ENCODE measurements around the gene ACAP3.

The ACAP3 gene

DNA sequence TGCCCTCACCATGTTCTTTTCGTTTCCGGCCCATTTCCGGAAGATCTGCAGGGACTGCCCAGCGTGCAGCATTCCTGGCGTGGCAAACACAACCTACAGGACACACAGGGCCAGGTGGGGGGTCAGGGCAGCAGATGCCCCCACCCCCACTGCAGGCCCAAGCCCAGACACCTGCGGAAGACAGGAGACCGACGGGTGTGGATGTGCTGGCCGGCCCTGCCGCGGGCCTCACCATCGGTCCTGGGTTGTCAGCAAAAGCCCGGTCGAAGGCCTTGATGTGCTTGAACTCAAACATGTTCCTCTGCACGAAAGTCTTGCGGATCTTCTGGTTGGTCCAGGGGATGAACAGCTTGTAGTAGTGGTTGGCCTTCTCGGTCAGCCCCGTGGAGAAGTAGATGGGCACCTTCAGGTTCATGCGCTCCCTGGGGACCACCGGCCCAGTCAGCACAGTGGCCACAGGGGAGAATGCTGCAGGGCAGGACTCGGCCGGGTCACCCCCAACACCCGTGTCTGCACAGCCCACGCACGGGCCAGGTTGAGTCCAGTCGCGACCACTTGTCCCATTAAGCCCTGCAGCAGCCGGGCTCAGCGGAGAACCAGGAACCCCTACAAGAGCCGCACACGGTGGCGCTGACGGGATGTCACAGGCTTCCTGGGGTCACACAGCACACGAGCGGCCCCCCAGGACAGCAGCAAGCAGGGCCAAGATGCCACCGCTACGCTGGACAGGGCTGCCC lies 5.9 kb upstream of the ACAP3 start:
- no peak for DNase-seq

DNA sequence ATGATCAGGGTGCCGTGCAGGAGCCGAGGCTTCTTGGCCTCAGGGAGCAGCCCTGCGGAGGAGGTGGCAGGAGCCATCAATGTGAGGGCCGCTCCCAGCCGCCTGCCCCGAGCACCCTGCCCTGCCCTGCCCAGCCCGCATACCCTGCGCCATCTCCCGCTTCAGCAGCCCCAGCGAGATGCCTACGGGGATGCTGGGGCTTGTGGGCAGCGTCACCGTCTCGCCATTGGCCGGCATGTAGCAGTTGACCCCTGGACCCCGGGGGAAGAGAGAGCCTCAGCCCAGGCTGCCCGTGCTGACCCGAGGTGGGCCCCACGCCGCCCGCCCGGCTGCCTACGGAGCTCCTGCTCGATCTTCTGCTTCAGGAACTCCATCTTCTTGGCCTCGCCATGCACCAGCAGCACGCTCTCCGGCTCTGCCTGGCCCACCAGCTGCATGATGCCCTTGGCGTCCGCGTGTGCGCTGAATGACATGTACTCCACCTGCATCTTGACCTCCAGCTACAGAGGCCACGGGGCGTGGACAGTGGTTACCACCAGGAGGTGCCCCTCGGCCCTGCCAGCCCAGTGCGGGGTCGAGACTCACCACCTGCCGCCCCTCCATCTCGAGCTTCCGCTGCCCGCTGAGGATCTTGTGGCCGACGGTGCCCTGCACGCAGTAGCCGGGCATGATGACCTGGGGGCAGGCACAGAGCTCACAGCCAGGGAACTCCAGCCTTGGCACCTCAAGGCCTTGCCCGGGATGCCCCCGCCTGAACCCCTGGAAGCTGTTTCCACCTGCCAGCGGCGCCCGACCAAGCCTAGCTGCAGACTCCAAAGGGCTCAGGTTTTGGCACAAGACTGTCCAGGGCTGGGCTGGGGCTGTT lies 5.0 kb upstream of the ACAP3 start:
- DNase-seq: no peak

DNA sequence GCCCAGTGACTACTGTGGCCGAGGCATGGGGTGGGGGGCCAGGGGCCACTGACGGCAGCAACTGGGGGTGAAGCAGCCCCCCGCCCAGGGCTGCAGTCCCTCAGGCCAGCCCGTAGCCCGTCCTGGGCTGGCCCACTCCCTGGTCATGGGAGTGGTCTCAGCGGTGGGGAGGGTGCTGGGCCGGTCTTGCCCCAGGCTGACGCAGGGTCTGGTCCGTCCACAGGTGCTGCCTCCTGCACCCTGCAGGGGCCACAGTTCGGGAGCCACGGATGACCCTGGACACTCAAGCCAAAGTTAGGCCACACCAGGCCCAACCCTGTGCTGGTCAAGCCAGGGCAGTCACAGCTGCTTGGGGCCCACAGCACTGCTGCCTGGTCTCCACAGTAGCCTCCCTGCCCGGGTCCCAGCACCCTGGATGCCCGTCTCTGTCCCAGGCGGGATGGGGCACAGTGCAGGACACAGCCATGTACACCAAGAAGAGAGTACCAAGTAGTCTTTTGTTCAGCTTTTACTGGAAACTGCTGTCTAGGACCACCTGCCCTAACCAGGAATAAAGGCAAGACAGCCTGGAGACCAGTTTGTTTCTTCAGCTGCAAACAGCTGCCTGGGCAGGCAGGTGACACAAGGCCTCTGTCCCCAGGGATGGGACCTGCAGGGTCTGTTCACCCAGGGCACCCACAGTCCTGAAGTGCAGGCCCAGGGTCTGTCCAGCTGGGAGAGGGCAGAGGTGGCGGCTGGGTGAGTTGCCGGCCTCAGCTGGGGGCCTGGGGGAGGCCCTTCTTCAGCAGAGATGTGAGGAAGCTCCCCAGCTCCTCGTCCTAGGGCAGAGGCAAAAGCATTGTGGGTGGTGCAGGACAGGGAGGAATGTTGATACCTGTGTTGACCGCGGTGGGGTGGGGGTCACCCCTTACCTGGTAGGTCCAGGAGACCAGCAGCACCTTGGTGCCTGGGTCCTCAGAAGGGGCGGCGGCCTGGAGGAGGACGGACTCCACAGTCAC lies 3.7 kb upstream of the ACAP3 start:
- no peak for DNase-seq

DNA sequence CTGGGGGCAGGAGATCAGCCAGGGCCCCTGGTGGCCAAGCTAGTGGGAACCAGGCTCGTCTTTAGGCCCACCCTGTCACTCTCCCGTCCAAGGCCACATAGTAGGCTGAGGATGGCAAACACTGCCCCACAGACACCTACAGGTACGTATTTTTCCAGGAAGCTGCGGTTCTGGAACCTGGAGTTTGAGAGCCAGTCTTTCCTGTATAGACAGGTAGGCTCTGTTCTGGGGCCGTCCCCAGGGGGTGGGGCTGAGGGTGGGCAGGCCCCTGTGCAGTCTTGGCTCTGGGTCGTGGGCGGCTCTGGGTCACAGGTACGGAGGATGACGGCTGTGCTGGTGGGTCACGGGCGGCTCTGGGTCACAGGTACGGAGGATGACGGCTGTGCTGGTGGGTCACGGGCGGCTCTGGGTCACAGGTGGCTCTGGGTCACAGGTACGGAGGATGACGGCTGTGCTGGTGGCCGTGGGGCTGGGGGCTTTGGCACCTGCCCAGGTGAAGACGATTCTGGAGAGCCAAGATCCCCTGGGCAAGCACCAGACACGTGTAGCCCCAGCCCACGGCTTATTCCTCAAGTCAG lies 2.8 kb upstream of the ACAP3 start:
- DNase-seq: no peak

DNA sequence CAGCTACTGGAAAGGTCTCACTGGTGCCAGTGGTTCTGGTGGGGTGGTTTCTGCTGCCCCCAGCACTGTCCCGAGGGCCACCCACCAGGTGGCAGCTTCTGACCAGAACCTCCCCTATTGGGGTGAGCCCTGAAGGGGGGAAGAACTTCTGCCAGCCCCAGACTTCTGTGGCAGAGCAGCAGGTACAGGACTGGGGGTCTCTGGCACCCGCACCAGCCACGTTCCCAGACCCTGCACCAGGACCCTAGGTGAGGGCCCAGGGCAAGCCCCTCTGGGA lies 2.3 kb upstream of the ACAP3 start:
- DNase-seq: no peak

DNA sequence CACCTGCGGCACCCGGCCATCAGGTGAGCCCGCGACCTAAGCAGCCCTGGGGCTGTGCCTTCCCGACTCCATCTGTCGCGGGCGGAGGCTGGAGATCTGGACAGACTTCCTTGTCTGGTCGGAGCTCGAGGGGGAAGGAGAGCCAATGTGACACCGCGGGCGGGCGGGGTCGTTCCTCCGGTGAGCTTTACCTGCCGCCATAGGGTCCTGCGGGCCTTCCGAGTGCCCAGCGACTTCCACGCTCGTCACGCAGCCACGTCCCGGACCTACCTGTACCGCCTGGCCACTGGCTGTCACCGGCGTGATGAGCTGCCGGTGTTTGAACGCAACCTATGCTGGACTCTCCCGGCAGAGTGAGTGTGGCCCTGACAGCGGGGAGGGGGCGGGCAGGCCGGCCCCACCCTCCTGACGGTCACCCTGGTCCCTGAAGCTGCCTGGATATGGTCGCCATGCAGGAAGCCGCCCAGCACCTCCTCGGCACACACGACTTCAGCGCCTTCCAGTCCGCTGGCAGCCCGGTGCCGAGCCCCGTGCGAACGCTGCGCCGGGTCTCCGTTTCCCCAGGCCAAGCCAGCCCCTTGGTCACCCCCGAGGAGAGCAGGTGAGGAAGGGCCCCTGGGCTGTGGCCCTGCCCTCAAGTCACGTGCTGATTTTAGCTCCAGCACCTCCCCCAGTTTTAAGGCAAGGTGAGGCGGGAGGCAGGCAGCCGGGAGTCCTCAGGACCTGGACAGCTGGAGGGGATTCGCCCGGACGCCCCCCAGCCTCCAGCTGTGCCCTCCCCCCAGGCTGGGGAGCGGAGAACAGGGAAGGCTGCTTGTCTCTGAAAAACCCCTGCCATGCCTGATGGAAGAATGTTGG lies 1.8 kb upstream of the ACAP3 start:
- DNase-seq: peak in 1 of 2 donors; percentile 21

DNA sequence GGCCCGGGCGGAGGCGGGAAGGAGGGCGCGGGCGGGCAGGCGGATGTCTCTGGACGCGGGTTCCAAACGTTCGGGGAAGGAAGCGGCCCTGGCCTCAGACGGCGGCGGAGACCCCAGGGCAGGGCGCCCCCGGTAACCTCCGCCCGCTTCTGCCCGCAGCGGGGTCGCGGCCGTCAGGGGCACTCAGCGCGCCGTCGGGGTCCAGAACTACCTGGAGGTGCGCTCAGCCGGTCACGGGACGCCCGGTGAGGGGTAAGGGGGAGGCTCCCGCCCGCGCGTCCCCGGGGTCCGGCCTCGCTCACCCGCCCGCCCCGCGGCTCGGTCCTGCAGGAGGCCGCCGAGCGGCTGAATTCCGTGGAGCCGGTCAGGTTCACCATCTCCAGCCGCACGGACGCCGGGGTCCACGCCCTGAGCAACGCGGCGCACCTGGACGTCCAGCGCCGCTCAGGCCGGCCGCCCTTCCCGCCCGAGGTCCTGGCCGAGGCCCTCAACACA lies 1.1 kb upstream of the ACAP3 start:
- no peak for DNase-seq

DNA sequence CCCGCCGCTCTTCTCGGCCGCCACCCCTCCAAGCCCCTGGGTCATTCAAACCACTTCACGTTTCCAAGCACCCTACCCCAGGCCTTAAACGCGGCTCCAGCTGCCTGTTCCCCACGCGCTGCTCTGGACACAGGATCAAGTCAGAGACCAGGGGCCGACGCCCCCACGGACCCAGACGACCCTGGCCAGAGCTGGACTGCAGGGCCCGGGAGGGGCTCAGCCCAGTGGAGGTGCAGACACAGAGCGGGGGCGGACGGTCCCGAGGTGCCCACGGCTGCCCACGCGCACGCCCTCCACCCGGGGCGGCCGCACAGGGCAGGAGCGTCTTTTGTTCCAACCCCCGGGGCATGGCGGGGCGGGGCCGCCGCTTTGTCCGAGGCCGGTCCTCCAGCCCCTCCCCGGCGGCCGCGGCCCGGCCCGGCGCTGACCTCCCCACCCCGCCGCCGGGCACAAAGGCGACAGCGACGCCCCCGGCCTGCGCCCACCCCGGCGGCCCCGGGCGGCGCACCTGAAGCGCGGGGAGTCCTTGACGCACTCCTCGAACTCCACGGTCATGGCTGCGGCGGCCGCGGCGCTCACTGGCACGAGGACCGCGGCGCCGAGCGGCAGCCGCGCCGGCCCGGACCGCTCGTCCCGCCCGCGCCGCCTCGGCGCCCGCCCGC lies 338 bp downstream of the ACAP3 start:
- DNase-seq: no peak

DNA sequence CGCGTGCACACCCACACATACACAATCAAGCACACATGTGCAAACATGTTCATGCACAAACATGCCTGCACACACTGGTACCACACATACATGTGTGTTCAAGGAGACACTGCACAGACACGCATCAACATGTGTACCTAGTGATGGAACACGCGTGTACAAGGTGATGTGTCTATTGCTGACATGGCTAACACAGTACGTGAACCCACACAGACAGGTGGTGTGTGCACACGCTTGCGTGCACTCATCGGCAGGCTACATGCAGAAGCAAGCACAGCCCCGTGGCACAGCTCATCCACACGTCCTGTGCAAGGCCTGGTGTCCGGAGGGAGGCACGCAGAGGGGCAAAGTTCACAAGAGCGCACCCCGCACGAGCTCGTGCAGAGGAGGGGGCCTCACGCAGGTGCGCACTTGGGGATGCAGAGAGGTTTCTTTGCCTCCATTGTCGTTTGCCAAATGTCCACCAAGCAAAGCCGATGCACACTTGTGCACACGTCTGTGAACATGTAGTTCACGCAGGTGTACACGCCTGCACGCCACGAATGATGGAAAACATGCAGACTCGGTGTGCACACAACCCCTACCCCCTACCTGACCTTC lies 969 bp downstream of the ACAP3 start:
- no peak for DNase-seq

DNA sequence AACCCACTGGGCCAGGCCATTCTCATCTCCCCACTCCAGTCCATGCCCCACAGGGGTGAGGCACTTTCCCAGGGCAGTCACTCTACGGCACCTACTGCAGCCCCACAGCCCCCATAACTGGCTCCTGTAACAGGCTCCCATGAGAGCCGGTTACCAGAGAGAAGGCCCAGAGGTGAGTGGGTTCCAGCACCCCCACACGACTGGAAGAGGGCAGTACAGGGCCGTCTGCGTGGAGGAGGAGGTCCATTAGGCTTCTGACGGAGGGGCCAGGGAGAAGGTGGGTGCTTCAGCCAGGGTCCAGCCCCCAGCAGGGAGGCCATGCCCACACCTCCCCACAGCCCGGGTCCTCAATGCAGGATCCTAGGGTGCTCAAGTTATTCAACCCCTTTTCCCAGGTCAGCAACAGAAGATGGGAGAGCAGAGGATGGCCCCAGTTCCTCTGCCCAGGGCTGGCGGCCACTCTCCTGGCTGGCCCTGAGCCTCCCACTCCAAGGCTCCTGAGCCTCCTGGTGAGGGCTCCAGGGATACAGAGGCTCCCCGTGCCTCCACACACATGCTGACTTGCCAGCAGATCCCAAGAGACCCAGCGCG lies 1.6 kb downstream of the ACAP3 start:
- DNase-seq: no peak

DNA sequence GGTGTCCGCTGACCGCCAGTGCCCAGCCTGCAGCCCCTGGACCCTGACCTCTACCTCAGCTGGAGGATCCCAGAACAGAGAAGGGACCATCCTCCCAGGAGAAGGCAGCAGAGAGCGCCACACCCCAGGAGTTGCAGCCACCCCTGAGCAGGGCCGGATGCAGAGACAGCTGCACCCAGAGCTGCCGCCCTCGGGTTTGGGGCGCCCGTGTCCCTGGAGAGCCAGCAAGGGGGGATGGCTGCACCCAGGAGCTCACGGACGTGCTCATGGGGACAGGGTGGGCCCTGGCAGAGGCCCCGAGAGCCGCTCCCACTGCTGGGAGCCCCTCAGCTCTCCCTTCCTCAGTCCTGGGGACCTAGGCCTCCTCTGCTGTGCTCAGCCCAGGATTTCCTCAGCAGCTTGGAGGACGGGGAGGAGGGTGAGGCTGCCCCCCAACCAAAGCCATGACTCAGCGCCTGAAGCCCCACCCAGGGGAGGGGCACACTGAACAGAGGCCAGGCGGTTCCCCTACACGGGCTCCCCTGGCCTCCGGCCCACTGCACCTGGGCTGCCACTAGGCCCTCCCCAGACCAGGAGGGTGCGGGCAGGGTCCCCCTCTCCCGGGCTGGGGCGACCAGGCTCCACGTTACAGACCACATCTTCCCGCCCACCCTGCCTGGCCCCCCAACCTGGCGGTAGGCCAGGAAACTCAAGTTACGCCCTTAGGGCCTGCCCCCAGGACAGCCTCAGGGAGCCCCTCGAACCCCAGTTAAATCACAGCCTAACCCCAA lies 2.2 kb downstream of the ACAP3 start:
- peak; percentile 68 to 75 for DNase-seq

DNA sequence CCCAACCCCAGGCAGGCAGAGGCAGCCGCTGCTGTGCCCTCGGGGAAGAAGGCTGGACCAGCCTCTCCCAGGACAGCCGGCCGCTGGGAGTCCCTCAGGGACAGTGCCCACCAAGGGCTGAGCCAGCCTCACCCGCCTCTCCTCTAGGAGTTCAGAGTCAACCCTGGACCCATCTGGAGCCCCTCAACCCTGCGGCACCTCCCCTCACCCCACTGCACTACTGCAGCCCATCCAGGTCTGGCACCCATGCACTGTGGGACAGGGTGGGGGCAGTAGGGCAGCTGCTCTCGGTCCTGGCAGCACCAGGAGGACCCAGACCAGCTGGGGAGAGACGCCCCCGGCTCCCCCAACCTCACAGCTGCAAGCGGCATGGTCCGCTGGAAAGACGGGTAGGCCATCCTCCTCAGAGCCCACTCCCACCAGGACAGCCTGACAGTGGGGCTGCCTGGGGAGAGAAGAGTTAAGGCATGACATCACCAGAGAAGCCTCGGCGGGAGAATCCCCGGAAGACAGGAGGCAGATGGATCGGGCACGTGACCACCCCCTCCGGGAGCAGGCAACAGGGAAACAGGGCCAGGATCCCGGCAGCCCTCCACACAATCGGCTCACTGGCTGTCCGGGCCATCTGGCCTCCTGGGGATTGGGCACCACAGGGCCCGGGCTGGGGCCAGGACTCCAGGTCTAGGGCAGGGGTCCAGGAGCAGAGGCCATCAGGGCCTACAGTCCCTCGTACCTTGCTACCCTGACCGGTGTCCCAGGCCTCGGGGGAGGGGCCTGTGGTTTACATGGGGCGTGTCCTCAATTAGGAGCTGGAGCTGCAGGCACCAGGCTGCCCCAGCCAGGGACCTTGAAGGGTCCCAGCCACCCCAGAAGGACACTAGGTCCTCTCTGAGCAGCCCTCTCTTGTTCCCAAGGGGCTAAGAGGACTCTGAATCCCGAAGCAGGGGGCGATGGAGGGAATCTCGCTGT lies 3.1 kb downstream of the ACAP3 start:
- no peak for DNase-seq

DNA sequence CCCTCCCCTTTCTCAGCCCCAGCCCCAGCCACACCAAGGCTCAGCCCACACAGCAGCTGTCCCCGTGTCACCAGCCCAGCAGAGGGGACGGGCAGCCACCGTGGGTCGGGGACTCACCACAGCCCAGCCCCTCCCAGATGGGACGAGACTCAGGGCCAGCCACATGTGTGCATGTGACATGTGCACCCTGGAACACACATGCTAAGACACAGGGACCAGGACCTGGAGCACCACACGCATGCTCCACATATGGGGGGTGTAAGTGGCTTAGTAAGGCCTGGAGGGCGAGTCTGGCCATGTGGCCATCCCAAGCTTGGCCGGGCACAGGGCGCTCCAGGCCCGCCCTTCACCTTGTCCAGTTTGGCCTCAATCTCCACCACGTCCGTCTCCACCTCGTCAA lies 4.0 kb downstream of the ACAP3 start:
- DNase-seq: no peak

DNA sequence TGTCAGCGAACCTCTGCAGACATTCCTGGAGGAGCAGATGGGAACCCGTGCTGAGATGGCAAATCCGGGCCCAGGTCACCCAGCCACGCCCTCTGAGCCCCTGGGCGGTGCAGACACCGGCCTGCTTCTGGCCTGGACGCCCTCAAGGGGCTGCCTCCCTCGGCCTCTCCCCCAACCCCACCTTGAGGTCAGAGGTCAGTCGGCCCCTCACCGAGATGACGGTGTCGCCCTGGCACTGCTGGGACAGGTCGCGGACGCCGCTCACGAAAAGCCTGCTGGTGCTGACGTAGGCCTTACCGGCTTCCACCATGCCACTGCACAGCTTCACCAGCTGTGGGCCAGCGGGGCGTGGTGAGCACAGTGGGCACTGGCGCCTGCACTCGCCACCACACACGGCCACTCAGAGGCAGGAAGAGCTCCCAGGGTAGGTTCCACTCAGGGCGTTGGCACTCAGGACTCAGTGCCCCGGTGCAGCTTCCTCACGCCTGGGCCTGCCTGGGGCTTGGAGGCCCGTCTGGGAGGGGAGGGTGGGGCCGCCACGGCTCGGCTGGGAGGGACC lies 4.7 kb downstream of the ACAP3 start:
- no peak for DNase-seq

DNA sequence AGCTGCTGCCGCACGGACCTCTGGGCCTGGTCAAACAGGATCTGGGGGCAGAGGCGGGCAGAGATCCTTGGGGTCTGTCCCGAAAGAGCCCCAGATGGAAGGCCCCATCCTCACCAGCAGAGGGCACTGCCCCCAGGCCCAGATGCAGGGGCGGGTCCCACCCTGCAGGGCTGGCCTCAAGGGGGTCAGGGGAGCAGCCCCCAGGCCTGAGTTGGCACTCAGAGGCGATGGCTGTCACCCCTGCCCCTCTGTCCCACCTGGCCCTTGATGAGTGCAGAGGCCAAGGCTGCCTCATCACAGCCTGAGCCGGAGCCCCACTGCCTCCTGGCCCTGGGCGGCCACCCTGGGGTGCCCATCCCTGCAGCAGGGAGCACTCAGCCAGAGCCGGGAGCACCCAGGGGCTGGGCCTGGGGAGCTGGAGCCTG lies 5.7 kb downstream of the ACAP3 start:
- no peak for DNase-seq

DNA sequence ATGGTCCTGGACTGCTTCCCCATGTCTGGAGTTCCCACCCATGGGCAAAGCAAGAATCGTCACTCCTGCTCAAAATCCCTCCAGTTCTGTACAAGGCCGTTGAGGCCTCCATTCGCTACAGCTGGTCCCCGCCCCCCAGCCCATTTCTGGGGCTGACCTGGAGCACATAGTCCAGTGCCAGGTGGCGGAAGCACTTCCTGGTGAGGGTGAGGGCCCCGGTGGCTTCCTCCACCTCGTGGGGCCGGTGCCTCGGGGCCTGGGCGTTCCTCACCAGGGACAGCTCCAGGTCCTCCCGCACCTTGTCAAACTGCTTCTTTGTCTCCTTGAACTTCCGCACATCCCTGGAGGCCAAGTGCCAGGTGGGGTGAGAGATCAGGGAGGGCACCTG lies 7.4 kb downstream of the ACAP3 start:
- DNase-seq: no peak

DNA sequence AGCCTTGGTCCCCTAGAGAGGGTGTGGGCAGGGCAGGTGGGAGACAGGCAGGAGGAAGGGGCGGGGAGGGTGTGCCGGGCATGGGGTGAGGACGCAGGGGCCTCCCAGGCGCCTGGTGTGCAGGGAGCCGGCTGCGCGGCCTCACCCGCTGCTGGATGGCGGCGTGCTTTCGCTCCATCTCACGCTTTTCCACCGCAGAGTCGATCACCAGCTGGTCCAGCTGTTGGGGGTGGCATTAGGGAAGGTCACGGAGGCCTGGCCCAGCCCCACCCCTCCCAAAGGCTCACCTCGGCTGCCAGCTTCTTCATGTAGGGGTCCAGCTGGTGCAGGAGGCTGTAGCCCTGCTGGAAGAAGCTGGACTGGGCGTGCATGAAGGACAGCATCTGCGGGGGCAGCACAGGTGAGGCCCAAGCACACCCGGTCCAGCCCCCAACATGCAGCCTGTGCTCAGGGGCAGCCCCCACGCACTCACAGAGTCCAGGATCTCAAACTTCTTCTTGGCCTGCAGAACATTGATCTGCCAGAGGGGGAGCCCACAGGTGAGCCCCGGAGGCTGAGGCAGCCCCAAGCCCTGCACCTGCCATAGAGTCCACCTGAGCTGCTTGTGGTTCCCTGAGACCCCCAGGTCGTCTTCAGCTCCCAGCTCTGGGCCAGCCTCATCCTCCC lies 7.9 kb downstream of the ACAP3 start:
- DNase-seq: no peak

All from activated CD4-positive, alpha-beta T cell treated with anti-CD3 and anti-CD28 coated beads for 4 hours (primary cell).